Caco-2 (cell line): ENCODE measurements around the gene FCRLA. TPM values are rescaled to one million over a fixed set of nuclear protein-coding genes. Genes with fewer than 3 reads are reported as not detected.

ENCODE experiments used
- BruUV-seq: library from RNA; stranded (reverse); fragments of 400-500 nt; replicated peaks from 2 replicates; lab custom pipeline; 2021; lab: Mats Ljungman, UMichigan
- CTCF ChIA-PET: fragments of 300-600 bp; sonication (Branson Sonifier 250); formaldehyde crosslinking; loops from one replicate; lab custom pipeline; 2022; ENCODE audit warnings: antibody characterized with exemption; lab: Charles Lee
- POLR2A ChIA-PET: fragments of 300-600 bp; sonication (Branson Sonifier 250); formaldehyde crosslinking; loops from one replicate; lab custom pipeline; 2022; ENCODE audit warnings: antibody characterized with exemption; lab: Charles Lee
- DNase-seq, 2 experiments: peaks; one replicate each; pipeline versions ENCODE4 v3.0.0 to v3.0.0-alpha.2; 2020 to 2022
- H3K27me3 ChIP-seq: replicated peaks from 2 replicates; pipeline ENCODE4 v1.6.0; 2011; ENCODE audit warnings: low read length; ENCODE audit not compliant: control insufficient read depth, insufficient read depth
- H3K36me3 ChIP-seq: 2 replicates; pipeline ENCODE4 v1.5.1; 2011; ENCODE audit warnings: low read length; ENCODE audit not compliant: control insufficient read depth, insufficient read depth
- H3K4me1 ChIP-seq: fragments of 250-450 bp; sonication (Bioruptor Pico); 2 replicates; pipeline ENCODE4 v1.5.1; 2020; ENCODE audit warnings: mild to moderate bottlenecking
- H3K4me3 ChIP-seq: 2 replicates; pipeline ENCODE4 v1.5.1; 2011; ENCODE audit warnings: low read depth, mild to moderate bottlenecking, control low read depth, low read length
- H3K9me3 ChIP-seq: fragments of 250-450 bp; sonication (Bioruptor Pico); 2 replicates; pipeline ENCODE4 v1.5.1; 2020; ENCODE audit warnings: mild to moderate bottlenecking, moderate library complexity
- H3K27ac Mint-ChIP-seq: one replicate; pipeline ENCODE4 v1.8.0; 2022; ENCODE audit warnings: mixed read lengths; ENCODE audit not compliant: unreplicated experiment
- H3K27me3 Mint-ChIP-seq: one replicate; pipeline ENCODE4 v1.8.0; 2022; ENCODE audit warnings: mixed read lengths; ENCODE audit not compliant: insufficient read depth, unreplicated experiment
- H3K36me3 Mint-ChIP-seq: one replicate; pipeline ENCODE4 v1.8.0; 2022; ENCODE audit warnings: mild to moderate bottlenecking, mixed read lengths; ENCODE audit not compliant: insufficient read depth, unreplicated experiment
- H3K4me1 Mint-ChIP-seq: one replicate; pipeline ENCODE4 v1.8.0; 2022; ENCODE audit warnings: low read depth, mixed read lengths; ENCODE audit not compliant: unreplicated experiment
- H3K4me3 Mint-ChIP-seq: one replicate; pipeline ENCODE4 v1.8.0; 2022; ENCODE audit warnings: mild to moderate bottlenecking, moderate library complexity, mixed read lengths; ENCODE audit not compliant: unreplicated experiment
- H3K9me3 Mint-ChIP-seq: one replicate; pipeline ENCODE4 v1.8.0; 2022; ENCODE audit warnings: mixed read lengths; ENCODE audit not compliant: unreplicated experiment
- CTCF ChIP-seq, 2 experiments: fragments of 200-600 bp in 1 of 2; IDR thresholded peaks; 1 replicate in 1 of 2; 2 replicates in 1 of 2; pipeline versions ENCODE4 v1.5.1 to v1.8.0; 2011 to 2022; ENCODE audit warnings: antibody characterized with exemption in 1 of 2, control low read depth in 1 of 2, inconsistent platforms in 1 of 2, low read depth in 1 of 2, low read length in 1 of 2, mild to moderate bottlenecking in 1 of 2, moderate library complexity in 1 of 2; ENCODE audit not compliant: insufficient read depth in 1 of 2, severe bottlenecking in 1 of 2, unreplicated experiment in 1 of 2
- intact Hi-C: fragments of 100-400 bp; cut with micrococcal nuclease; formaldehyde crosslinking; loops from one replicate; pipeline ENCODE4 v1.10.0; 2022; ENCODE audit not compliant: unreplicated experiment
- total RNA-seq: library from RNA; stranded (reverse); gene quantifications from 2 replicates; pipeline ENCODE4 v1.2.3, GENCODE V29; 2022

FCRLA gene
- total RNA-seq, 1 experiment from 2014 or later = not detected

GRCh38 chr1:161728376-161729226 lies 21.6 kb downstream of the FCRLA start:
- TF ChIP-seq CTCF (IDR thresholded peaks at IDR 0.05; ENCODE audit: insufficient read depth in 1 of 2, low read depth in 1 of 2, low read length in 1 of 2, severe bottlenecking in 1 of 2, unreplicated experiment in 1 of 2) = no peak
- Mint-ChIP-seq H3K9me3 (no peaks in the 10 kb centered on the region), H3K4me3 (no peak overlapping the region), H3K27ac (no peak overlapping the region), H3K27me3 (peaks cover 12% of the 10 kb centered on the region), H3K36me3 (peaks cover 15% of the 10 kb centered on the region), H3K4me1 (peaks cover 7% of the 10 kb centered on the region)
- POLR2A ChIA-PET = no interaction called here
- no TSS peak for BruUV-seq
- Histone ChIP-seq H3K27me3 (no peaks in the 10 kb centered on the region), H3K4me3 (no peak overlapping the region), H3K9me3 (no peaks in the 10 kb centered on the region), H3K36me3 (no peaks in the 10 kb centered on the region), H3K4me1 (no peaks in the 10 kb centered on the region)
- no peak for DNase-seq
- intact Hi-C loops = no loop called here
- CTCF ChIA-PET = interaction anchor here (0.7 kb wide), 1 partner anchor 1185 kb away, joined by 3 read pairs; no protein-coding TSS in a partner anchor

DNA sequence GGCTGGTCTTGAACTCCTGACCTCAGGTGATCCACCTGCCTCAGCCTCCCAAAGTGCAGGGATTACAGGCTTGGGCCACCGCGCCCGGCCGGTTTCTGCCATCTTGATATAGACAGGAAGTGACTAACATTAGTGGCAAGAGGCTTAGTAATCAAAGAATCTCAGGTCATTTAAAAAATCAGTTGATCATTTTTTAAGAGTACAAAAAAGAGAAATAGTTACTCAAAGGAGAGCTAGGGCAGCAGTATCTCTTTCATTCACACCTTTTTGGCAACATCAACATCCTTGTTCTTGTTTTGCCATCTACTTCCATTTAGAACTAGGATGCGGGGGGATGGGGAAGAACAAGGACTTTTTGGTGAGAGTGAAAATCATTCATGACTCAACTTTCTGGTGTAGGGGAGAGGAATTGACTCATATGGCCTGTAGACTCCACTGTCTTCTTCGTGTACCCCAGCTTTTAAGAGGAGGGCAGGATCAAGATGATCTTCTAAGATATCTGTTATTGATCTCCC lies 23.1 kb downstream of the FCRLA start:
- intact Hi-C loops = no loop called here
- no TSS peak for BruUV-seq
- no peaks in the 10 kb centered on the region for H3K9me3 ChIP-seq
- H3K4me1 ChIP-seq = no peaks in the 10 kb centered on the region
- TF ChIP-seq CTCF (IDR thresholded peaks at IDR 0.05; ENCODE audit: insufficient read depth in 1 of 2, low read depth in 1 of 2, low read length in 1 of 2, severe bottlenecking in 1 of 2, unreplicated experiment in 1 of 2) = no peak
- Mint-ChIP-seq H3K4me1 (peaks cover 7% of the 10 kb centered on the region), H3K27ac (no peak overlapping the region), H3K9me3 (no peaks in the 10 kb centered on the region), H3K4me3 (no peak overlapping the region), H3K27me3 (peaks cover 9% of the 10 kb centered on the region), H3K36me3 (peaks cover 11% of the 10 kb centered on the region)
- no peaks in the 10 kb centered on the region for H3K36me3 ChIP-seq
- no peak overlapping the region for H3K4me3 ChIP-seq
- no peaks in the 10 kb centered on the region for H3K27me3 ChIP-seq
- POLR2A ChIA-PET = no interaction called here
- no peak for DNase-seq
- CTCF ChIA-PET = no interaction called here

DNA sequence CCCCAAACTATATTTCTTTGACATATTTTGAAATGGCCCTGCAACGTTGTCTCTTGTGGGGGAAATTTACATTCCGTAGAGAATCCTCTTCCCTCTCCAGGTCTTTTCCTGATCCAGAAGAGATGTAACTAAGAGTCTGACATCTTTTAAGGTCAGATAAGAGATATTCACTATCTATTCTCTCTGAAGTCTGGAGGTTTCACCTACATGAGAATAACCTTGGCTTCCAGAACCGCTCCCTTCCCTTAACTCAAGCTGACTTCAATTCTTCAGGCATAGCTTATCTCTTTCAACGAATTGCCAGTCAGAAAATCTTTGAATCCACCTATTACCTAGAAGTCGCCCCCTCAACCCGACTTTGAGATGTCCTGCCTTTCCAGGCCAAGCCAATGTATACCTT lies 24.2 kb downstream of the FCRLA start:
- ChIA-PET POLR2A (no interaction called here), CTCF (no interaction called here)
- H3K4me3 Mint-ChIP-seq = no peak overlapping the region
- H3K4me3 ChIP-seq = no peak overlapping the region
- BruUV-seq = no TSS peak
- H3K4me1 Mint-ChIP-seq = no peaks in the 10 kb centered on the region
- peaks cover 10% of the 10 kb centered on the region for H3K36me3 Mint-ChIP-seq
- TF ChIP-seq CTCF (IDR thresholded peaks at IDR 0.05; ENCODE audit: insufficient read depth in 1 of 2, low read depth in 1 of 2, low read length in 1 of 2, severe bottlenecking in 1 of 2, unreplicated experiment in 1 of 2) = no peak
- H3K9me3 ChIP-seq = no peaks in the 10 kb centered on the region
- H3K9me3 Mint-ChIP-seq = no peaks in the 10 kb centered on the region
- no peak for DNase-seq
- H3K27me3 Mint-ChIP-seq = peaks cover 13% of the 10 kb centered on the region
- H3K27me3 ChIP-seq = no peaks in the 10 kb centered on the region
- no peaks in the 10 kb centered on the region for H3K36me3 ChIP-seq
- H3K4me1 ChIP-seq = no peaks in the 10 kb centered on the region
- no peak overlapping the region for H3K27ac Mint-ChIP-seq
- intact Hi-C loops = no loop called here
